Mucosa of stomach (tissue), 1 donor: ENCODE results near the gene PLD4.

Experiments used
- H3K27me3 ChIP-seq: one replicate; pipeline ENCODE4 v1.7.0; 2013; ENCODE audit warnings: mild to moderate bottlenecking, low read length; ENCODE audit not compliant: control insufficient read depth, insufficient read depth
- H3K36me3 ChIP-seq: one replicate; pipeline ENCODE4 v1.7.0; 2013; ENCODE audit warnings: low read length; ENCODE audit not compliant: control insufficient read depth, insufficient read depth
- H3K4me1 ChIP-seq: one replicate; pipeline ENCODE4 v1.7.0; 2013; ENCODE audit warnings: mild to moderate bottlenecking, low read length; ENCODE audit not compliant: control insufficient read depth, insufficient read depth
- H3K4me3 ChIP-seq: one replicate; pipeline ENCODE4 v1.7.0; 2013; ENCODE audit warnings: low read length
- H3K9ac ChIP-seq: one replicate; pipeline ENCODE4 v1.7.0; 2013; ENCODE audit warnings: mild to moderate bottlenecking, low read length, moderate library complexity
- H3K9me3 ChIP-seq: one replicate; pipeline ENCODE4 v1.7.0; 2013; ENCODE audit warnings: mild to moderate bottlenecking, low read length, moderate library complexity; ENCODE audit not compliant: control insufficient read depth
- donor health status: Pancreatic carcinoma.

Gene PLD4

DNA sequence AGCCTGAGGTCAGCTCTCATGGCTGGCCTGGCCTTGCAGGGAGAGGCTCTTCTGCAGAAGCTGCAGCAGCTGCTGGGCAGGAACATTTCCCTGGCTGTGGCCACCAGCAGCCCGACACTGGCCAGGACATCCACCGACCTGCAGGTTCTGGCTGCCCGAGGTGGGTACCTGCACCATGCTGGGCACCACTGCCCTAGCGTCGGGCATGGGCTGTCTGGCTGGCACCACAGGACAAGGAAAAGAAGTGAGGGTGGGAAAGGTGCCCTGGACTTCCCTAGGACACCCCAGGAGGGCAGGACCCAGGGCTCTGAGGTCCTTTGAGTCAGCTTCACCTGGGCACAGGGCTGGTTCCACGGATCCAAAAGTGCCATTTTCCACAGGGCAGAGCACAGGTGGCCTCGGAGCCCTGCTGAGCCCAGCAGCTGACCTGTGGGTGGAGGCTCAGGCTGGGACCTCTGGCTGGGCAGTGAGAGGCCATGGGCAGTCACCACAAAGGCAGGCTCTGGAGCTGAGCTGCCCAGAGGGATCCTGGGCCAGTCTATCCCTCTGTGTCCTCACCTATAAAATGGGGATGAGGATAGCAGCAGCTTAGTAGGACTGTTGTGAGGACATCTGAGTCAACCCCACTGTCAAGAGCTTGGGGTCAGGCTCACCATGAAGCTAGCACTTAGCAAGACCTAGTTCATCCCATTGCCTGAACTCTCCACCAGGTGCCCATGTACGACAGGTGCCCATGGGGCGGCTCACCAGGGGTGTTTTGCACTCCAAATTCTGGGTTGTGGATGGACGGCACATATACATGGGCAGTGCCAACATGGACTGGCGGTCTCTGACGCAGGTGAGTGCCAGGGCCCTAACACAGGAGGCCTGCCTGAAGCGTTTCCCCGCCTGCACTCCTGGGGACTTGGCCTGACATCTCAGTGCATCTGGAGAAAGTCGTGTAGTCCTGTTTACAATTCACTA is 4.9 kb downstream of the PLD4 start:
- H3K27me3 ChIP-seq: peaks cover 44% of the 10 kb centered on the region
- H3K9ac ChIP-seq: no peak overlapping the region
- H3K36me3 ChIP-seq: no peaks in the 10 kb centered on the region
- H3K4me1 ChIP-seq: peaks cover 8% of the 10 kb centered on the region
- H3K9me3 ChIP-seq: no peaks in the 10 kb centered on the region
- no peak overlapping the region for H3K4me3 ChIP-seq

DNA sequence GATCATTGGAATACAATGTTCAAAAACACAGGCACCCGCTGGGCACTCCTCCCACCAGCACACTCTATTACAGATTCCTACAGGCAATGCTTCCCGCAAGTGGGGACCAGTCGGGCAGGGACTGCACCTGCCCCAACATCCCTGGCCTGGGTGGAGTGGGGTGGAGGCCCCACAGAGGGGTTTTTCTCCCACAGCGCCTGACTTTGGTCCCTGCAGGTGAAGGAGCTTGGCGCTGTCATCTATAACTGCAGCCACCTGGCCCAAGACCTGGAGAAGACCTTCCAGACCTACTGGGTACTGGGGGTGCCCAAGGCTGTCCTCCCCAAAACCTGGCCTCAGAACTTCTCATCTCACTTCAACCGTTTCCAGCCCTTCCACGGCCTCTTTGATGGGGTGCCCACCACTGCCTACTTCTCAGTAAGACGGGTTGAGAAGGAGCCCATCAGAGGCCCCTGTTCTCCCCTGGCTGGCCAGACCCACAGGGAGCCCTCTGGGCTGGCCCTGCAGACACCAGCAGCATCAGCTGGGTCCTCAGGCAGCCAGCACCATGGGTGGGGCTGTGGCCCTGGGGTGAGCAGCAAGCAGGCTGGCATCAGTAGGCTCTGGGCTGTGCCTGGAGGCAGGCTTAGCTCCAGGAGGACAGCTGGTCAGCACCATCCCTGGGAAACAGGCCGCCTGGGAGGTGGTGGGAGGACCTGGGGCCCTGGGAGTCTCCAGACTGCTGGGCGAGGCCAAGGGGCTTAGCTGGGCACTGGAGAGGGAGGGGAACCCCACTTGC is 6.0 kb downstream of the PLD4 start:
- peaks cover 53% of the 10 kb centered on the region for H3K27me3 ChIP-seq
- no peak overlapping the region for H3K9ac ChIP-seq

DNA sequence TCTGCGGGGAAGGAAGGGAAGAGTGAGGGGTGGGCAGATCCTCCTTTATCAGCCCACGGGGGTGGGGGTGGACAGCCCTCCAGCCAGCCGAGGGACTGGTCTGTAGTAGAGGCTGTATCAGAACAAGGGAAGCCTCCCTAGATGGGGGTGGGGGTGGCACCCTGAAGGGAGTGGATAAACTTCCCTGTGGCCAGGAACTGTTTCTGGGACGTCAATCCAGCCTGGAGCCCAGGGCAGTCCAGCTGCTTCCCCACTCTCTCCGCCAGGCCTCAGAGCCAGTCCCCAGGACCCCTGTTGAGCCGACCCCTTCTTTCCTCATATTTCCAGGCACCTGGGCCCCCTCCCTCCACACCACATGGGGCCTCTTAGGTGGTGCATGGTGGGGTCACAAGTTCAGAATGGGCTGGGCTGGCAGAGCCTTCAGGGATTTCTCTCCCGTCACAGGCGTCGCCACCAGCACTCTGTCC is 6.7 kb downstream of the PLD4 start:
- no peaks in the 10 kb centered on the region for H3K9me3 ChIP-seq
- peaks cover 53% of the 10 kb centered on the region for H3K27me3 ChIP-seq
- no peaks in the 10 kb centered on the region for H3K36me3 ChIP-seq
- no peak overlapping the region for H3K9ac ChIP-seq
- peaks cover 4% of the 10 kb centered on the region for H3K4me1 ChIP-seq
- H3K4me3 ChIP-seq: no peak overlapping the region

More for the DNA sequence above, 6.0 kb downstream of the PLD4 start:
- no peaks in the 10 kb centered on the region for H3K9me3 ChIP-seq
- H3K4me3 ChIP-seq: no peak overlapping the region
- peaks cover 5% of the 10 kb centered on the region for H3K4me1 ChIP-seq
- no peaks in the 10 kb centered on the region for H3K36me3 ChIP-seq

DNA sequence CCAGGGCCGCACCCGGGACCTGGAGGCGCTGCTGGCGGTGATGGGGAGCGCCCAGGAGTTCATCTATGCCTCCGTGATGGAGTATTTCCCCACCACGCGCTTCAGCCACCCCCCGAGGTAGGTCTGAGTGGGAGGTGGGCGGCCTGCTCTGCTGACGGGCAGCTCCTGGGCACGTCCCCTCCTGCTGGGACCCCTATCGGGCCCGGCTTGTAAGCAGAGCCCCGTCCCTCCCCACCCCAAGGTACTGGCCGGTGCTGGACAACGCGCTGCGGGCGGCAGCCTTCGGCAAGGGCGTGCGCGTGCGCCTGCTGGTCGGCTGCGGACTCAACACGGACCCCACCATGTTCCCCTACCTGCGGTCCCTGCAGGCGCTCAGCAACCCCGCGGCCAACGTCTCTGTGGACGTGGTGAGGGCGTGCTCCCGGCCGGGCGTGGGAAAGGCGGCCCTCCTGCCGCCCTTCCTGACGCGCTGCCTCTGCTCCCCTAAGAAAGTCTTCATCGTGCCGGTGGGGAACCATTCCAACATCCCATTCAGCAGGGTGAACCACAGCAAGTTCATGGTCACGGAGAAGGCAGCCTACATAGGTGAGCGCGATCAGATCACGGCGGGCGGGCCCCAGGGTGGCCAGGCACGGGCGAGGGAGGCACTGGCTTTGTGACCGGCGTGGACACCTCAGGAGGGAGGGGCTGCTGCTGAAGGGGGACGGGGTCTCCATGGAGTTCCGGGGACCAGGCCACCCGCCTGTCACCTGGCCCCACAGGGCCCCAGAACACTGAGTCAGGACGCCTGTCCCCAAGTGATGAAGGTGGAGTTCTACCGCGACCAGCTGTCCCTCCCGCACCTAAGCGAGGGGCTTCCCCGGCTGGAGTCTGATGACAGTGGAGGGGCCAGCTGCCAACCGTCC is 7.3 kb downstream of the PLD4 start:
- Histone ChIP-seq H3K4me1 (peaks cover 4% of the 10 kb centered on the region), H3K27me3 (peaks cover 59% of the 10 kb centered on the region), H3K9me3 (no peaks in the 10 kb centered on the region), H3K36me3 (no peaks in the 10 kb centered on the region), H3K4me3 (no peak overlapping the region), H3K9ac (no peak overlapping the region)

DNA sequence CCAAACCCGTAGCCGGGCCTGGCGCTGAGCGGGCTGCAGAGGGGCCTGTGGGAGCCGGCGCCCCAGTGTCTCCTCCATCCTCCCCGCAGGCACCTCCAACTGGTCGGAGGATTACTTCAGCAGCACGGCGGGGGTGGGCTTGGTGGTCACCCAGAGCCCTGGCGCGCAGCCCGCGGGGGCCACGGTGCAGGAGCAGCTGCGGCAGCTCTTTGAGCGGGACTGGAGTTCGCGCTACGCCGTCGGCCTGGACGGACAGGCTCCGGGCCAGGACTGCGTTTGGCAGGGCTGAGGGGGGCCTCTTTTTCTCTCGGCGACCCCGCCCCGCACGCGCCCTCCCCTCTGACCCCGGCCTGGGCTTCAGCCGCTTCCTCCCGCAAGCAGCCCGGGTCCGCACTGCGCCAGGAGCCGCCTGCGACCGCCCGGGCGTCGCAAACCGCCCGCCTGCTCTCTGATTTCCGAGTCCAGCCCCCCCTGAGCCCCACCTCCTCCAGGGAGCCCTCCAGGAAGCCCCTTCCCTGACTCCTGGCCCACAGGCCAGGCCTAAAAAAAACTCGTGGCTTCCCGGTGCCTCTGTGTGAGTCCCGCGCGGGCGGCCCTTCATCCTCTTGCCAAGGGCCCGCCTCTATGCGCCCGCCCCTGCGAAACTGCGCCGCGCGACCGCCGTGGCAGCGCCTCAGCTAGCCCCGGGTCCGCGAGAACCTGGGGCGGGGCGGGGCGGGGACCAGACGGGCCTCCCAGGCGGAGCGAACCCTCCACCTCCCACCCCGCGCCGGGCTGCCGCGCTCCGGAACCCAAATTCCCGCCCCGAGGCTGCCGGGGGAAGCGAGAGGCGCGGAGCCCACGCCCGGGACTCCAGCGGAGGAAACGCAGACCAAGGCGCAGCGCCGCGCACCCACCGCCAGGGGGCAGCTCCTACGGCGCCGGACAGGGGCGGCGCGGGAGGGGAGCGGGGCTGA is 8.3 kb downstream of the PLD4 start:
- Histone ChIP-seq H3K9ac (peak overlapping the region; percentile 39), H3K4me3 (no peak overlapping the region), H3K4me1 (peaks cover 4% of the 10 kb centered on the region), H3K9me3 (no peaks in the 10 kb centered on the region), H3K36me3 (no peaks in the 10 kb centered on the region), H3K27me3 (peaks cover 57% of the 10 kb centered on the region)

DNA sequence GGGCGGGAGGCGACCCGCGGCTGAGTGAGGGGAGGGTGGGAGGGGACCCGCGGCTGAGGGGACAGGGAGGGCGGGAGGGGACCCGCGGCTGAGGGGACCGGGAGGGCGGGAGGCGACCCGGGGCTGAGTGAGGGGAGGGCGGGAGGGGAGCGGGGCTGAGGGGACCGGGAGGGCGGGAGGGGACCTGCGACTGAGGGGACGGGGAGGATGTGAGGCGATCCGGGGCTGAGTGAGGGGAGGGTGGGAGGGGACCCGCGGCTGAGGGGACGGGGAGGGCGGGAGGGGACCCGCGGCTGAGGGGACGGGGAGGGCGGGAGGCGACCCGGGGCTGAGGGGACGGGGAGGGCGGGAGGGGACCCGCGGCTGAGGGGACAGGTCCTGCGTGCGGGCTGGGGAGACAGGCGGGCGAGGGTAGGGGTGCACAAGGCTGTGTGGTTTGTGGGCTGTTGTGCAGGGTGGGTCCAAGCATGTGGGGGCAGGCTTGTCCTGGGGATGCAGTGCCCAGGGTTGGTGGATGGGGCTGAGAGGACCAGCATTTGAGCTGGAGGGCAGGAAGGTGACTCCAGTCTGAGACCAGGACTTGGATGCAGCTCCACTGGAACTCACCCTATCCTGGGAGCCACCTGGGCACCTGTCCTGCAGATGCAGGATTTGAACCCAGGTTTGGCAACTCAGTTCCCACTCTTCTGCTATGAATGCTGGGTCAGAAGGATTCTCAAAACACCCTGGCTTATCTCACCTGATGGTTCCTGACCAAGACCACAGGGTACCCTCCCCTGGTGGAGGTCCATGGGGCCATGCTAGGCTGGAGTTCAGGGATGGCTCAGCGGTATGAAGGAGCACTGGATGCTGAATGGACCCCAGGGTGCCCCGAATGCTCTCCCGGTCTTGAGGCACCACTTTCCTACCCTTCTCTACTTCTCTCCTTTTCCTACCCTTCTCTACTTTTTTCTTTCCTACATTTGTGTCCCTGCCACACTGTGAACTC is 9.4 kb downstream of the PLD4 start:
- no peak overlapping the region for H3K9ac ChIP-seq
- no peak overlapping the region for H3K4me3 ChIP-seq
- H3K4me1 ChIP-seq: peaks cover 4% of the 10 kb centered on the region
- H3K36me3 ChIP-seq: no peaks in the 10 kb centered on the region
- H3K27me3 ChIP-seq: peaks cover 64% of the 10 kb centered on the region
- H3K9me3 ChIP-seq: no peaks in the 10 kb centered on the region

DNA sequence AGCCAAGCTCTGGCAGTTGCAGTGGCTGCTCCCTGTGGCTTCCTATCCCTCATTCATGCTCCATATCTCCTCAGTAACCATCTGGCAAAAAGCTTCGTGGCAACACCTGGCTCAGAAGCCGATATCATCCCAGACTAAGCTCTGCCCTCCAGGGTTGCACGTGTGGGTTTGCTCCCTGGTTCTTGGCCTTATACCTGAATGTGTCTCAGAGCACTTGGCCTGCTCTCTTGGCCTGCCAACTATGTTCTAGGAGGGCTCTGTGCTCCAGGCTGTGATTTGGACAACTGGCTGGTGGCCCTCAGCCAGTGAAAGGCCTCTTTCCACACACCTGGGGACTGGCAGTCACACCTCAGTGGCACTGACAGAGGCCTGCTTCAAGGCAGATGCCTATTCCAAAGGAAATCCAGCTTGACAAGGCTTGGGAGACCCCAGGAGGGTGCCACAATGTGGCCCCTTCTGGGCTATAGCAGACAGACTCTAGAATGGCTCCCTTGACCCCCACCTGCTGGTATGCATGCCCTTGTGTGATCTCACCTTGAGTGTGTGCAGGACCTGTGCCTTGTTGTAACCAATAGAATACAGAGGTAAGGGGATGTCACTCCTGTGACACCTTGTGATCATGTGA is 10.5 kb downstream of the PLD4 start:
- Histone ChIP-seq H3K4me3 (no peak overlapping the region), H3K9me3 (no peaks in the 10 kb centered on the region), H3K36me3 (no peaks in the 10 kb centered on the region), H3K27me3 (peaks cover 70% of the 10 kb centered on the region), H3K9ac (no peak overlapping the region), H3K4me1 (peaks cover 4% of the 10 kb centered on the region)

DNA sequence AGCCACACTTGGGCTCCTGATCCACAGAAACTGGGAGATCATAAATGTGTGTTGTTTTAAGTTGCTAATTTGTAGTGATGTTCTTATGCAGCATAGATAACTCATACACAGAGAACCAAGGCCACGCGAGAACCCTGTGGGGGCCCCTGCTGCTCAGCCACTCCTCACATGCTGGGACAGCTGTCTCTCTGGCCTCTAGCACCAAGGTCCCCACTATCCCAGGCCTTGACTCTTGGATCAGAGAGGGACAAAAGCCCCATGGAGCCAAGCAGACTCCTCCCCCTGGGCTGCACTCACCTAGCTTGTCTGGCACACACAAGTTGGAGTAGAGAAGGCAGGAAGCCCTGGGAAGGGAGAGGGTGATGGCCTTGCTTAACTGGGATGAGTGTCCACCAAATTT is 11.3 kb downstream of the PLD4 start:
- H3K9me3 ChIP-seq: no peaks in the 10 kb centered on the region
- H3K27me3 ChIP-seq: peaks cover 78% of the 10 kb centered on the region
- peaks cover 4% of the 10 kb centered on the region for H3K4me1 ChIP-seq
- no peak overlapping the region for H3K4me3 ChIP-seq
- H3K36me3 ChIP-seq: no peaks in the 10 kb centered on the region
- no peak overlapping the region for H3K9ac ChIP-seq

DNA sequence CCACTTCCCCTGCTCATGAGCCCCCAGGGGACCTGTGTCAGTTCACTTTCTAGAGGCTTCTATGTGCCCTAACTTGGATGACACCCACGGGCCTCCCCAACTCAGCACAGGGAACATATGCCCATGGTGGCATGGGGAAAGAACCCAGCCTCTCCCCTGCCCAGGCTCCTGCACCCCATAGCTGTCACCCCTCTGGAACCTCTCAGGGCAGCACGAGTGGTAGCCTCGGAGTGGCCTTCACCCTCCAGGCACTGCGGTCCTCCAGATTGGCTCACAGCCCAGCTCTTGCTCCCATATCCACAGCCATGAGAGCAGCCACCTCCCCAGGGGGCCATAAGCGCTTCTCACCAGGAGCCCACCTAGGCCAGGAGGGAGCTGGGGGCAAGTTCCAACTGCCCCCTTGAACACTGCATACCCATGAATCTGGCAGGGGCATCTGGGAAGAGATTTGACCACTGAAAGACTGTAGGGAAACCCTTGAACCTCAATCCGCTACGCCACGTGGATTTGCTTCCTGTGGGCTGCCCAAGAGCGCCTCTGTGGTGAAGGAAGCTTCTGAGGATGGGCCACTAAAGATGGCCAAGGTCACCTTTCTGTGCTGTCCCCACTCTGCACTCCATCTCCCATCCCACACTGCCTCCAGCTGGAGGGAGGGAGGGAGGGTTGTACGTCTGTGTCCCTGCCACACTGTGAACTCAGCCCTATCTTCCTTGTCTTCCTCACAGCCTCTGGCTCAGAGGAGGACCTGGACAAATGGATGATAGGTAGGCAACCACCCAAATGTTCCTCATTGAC is 11.9 kb downstream of the PLD4 start:
- no peaks in the 10 kb centered on the region for H3K9me3 ChIP-seq
- peaks cover 72% of the 10 kb centered on the region for H3K27me3 ChIP-seq

More for the DNA sequence above, 11.9 kb downstream of the PLD4 start:
- Histone ChIP-seq H3K4me1 (peaks cover 4% of the 10 kb centered on the region), H3K36me3 (no peaks in the 10 kb centered on the region), H3K9ac (no peak overlapping the region), H3K4me3 (no peak overlapping the region)
